DOHH2 (cell line): Measurements from ENCODE around the gene ZNF25.
"Not testable (repeated sequence)": the region's sequence is repeated elsewhere in the genome, so short reads cannot be mapped to it uniquely, and the experiment has no call there.

ENCODE experiments used
- EZH2phosphoT487 ChIP-seq: fragments of 200-600 bp; sonication (generic); IDR thresholded peaks from 2 replicates; pipeline ENCODE4 v1.6.1; 2017; ENCODE audit warnings: borderline replicate concordance, mild to moderate bottlenecking, antibody characterized with exemption, low read length, moderate library complexity, mixed read lengths
- TF ChIP-seq, protein P1 (sequence below): fragments of 200-600 bp; sonication (generic); IDR thresholded peaks from one replicate; pipeline ENCODE4 v1.5.1; 2014; ENCODE audit warnings: antibody characterized with exemption, mild to moderate bottlenecking, low read depth, low read length; ENCODE audit not compliant: poor library complexity, severe bottlenecking

DNA sequence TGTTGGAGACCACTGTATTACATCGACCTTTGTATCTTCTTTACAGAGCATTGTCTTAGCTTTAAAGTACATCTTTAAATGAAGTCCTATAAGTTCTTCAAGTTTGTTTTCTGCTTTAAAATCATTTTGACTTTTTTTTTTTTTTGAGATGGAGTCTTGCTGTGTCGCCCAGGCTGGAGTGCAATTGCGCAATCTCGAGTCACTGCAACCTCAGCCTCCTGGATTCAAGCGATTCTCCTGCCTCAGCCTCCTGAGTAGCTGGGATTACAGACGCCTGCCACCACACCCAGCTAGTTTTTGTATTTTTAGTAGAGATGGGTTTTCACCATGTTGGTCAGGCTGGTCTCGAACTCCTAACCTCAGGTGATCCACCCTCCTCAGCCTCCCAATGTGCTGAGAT lies 68.3 kb downstream of the ZNF25 start:
- TF ChIP-seq, protein P1, sequence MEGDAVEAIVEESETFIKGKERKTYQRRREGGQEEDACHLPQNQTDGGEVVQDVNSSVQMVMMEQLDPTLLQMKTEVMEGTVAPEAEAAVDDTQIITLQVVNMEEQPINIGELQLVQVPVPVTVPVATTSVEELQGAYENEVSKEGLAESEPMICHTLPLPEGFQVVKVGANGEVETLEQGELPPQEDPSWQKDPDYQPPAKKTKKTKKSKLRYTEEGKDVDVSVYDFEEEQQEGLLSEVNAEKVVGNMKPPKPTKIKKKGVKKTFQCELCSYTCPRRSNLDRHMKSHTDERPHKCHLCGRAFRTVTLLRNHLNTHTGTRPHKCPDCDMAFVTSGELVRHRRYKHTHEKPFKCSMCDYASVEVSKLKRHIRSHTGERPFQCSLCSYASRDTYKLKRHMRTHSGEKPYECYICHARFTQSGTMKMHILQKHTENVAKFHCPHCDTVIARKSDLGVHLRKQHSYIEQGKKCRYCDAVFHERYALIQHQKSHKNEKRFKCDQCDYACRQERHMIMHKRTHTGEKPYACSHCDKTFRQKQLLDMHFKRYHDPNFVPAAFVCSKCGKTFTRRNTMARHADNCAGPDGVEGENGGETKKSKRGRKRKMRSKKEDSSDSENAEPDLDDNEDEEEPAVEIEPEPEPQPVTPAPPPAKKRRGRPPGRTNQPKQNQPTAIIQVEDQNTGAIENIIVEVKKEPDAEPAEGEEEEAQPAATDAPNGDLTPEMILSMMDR, result not testable (repeated sequence)
- TF ChIP-seq EZH2phosphoT487, result not testable (repeated sequence)
